Chondrocyte (in vitro differentiated cells): ENCODE measurements around the gene RSPH1. TPM values are rescaled to one million over a fixed set of nuclear protein-coding genes. Genes with fewer than 3 reads are reported as not detected.

Experiments used
- DNase-seq: peaks from one replicate; pipeline ENCODE4 v3.0.0; 2021; ENCODE audit warnings: mixed read lengths, low spot score
- H3K27ac Mint-ChIP-seq: one replicate; pipeline ENCODE4 v1.8.0; 2021; ENCODE audit warnings: mild to moderate bottlenecking, moderate library complexity, mixed read lengths; ENCODE audit not compliant: unreplicated experiment
- H3K27me3 Mint-ChIP-seq: 2 replicates; pipeline ENCODE4 v1.8.0; 2021; ENCODE audit warnings: low read depth, mixed read lengths
- H3K36me3 Mint-ChIP-seq: 2 replicates; pipeline ENCODE4 v1.8.0; 2021; ENCODE audit warnings: low read depth, mixed read lengths
- H3K4me1 Mint-ChIP-seq: 2 replicates; pipeline ENCODE4 v1.8.0; 2021; ENCODE audit warnings: low read depth, mild to moderate bottlenecking, mixed read lengths
- H3K4me3 Mint-ChIP-seq: one replicate; pipeline ENCODE4 v1.8.0; 2021; ENCODE audit warnings: mild to moderate bottlenecking, moderate library complexity, mixed read lengths; ENCODE audit not compliant: unreplicated experiment
- H3K9me3 Mint-ChIP-seq: 2 replicates; pipeline ENCODE4 v1.8.0; 2021; ENCODE audit warnings: low read depth, mixed read lengths
- total RNA-seq: library from RNA; stranded (reverse); gene quantifications from 3 replicates; pipeline ENCODE4 v1.2.1, GENCODE V29; 2021
- TF ChIP-seq, protein P1 (sequence below): fragments of 200-600 bp; sonication (generic); IDR thresholded peaks from 2 replicates; pipeline ENCODE4 v1.5.0; 2021; ENCODE audit warnings: antibody characterized with exemption, mild to moderate bottlenecking, moderate library complexity

Gene RSPH1
- total RNA-seq, 1 donor from 2014 or later: 0.15 TPM

DNA sequence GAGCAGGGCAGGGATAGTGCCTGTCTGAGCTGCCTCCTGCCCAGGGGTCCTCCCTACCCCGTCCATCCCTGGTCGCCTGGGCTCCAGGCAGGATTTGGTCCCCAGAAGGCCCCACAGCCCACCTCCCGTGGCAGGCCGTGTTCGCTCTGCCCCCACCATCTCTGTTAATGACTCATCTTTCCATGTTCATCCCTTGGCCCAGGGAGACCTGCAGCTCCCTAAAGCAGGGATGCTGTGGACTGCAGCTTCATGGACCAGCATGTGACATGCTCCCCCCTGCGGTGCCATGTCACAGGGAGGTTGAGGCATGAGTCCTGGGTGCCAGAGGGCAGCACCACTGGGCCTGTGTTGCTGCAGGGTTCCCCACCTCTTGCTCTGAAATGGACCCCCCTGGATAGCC lies 65.5 kb downstream of the RSPH1 start:
- Mint-ChIP-seq H3K9me3 (peaks cover 18% of the 10 kb centered on the region), H3K27ac (no peak overlapping the region), H3K27me3 (peaks cover 18% of the 10 kb centered on the region), H3K4me1 (no peaks in the 10 kb centered on the region), H3K36me3 (no peaks in the 10 kb centered on the region), H3K4me3 (no peak overlapping the region)
- no peak for DNase-seq
- TF ChIP-seq, protein P1, sequence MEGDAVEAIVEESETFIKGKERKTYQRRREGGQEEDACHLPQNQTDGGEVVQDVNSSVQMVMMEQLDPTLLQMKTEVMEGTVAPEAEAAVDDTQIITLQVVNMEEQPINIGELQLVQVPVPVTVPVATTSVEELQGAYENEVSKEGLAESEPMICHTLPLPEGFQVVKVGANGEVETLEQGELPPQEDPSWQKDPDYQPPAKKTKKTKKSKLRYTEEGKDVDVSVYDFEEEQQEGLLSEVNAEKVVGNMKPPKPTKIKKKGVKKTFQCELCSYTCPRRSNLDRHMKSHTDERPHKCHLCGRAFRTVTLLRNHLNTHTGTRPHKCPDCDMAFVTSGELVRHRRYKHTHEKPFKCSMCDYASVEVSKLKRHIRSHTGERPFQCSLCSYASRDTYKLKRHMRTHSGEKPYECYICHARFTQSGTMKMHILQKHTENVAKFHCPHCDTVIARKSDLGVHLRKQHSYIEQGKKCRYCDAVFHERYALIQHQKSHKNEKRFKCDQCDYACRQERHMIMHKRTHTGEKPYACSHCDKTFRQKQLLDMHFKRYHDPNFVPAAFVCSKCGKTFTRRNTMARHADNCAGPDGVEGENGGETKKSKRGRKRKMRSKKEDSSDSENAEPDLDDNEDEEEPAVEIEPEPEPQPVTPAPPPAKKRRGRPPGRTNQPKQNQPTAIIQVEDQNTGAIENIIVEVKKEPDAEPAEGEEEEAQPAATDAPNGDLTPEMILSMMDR: no peak

DNA sequence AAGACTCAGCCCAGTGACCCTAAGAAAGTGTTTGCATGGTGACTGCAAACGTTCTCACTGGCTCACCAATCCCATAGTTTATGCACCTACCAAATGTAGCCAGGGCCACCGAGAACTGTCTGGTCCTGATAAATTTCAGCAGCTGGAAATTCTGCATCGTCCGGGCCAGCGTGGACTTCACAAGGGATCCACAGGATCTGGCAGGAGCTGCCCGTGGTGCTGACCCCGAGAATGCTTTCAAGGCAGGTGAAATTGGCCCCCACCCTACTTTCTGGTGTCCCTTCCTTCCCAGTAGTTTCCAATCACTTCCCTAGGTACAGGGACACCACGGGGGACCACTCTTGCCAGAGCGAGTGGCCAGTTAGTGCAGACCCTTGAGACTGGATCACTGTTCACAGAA lies 66.2 kb downstream of the RSPH1 start:
- H3K4me1 Mint-ChIP-seq: no peaks in the 10 kb centered on the region
- peaks cover 15% of the 10 kb centered on the region for H3K9me3 Mint-ChIP-seq
- no peak overlapping the region for H3K4me3 Mint-ChIP-seq
- H3K27ac Mint-ChIP-seq: no peak overlapping the region
- no peak for DNase-seq
- peaks cover 23% of the 10 kb centered on the region for H3K27me3 Mint-ChIP-seq
- H3K36me3 Mint-ChIP-seq: no peaks in the 10 kb centered on the region
- TF ChIP-seq, protein P1: no peak

DNA sequence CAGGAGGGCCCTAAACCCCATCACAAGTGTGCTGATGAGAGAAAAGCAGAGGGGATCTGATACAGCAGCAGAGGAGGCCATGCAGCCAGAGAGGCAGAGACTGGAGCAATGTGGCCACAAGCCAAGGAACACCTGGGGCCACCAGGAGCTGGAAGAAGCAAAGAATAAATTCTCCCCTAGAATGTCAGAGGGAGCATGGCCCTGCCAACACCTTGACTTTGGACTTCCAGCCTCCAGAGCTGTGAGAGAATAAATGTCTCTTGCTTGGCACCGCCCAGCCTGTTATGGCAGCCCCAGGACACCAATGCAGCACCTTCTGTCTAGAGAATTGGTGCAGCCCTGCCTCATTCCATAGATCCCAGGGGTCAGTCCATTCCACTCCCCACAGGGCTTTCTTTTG lies 67.0 kb downstream of the RSPH1 start:
- no peak for DNase-seq
- H3K9me3 Mint-ChIP-seq: peaks cover 15% of the 10 kb centered on the region
- no peak overlapping the region for H3K4me3 Mint-ChIP-seq
- H3K36me3 Mint-ChIP-seq: no peaks in the 10 kb centered on the region
- TF ChIP-seq, protein P1: no peak
- H3K27ac Mint-ChIP-seq: no peak overlapping the region
- H3K4me1 Mint-ChIP-seq: no peaks in the 10 kb centered on the region
- H3K27me3 Mint-ChIP-seq: peaks cover 28% of the 10 kb centered on the region

DNA sequence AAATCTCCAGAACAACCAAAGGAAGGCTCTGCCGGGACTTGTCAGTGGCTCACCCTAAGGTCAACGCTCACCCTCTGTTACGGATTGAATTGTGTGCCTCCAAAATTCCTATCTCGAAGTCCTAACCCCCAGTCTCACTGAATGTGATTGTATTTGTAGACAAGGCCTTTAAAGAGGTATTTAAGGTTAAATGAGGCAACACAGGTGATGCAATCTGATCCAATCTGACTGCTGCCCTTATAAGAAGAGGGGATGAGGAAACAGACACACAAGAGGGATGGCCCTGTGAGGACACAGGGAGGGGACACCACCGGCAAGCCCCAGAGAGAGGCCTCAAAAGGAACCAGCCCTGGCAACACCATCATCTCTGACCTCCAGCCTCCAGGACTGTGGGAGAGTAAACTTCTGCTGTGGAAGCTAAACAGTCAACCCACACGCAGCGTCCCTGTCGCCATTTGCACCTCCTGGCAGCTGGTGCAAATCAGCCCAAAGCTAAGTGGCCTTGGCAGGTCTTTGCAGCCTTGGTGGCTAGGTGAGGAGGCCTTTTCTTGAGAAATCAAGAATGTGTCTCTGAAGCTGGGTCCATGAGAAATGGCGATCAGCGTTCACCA lies 68.1 kb downstream of the RSPH1 start:
- TF ChIP-seq, protein P1: no peak

DNA sequence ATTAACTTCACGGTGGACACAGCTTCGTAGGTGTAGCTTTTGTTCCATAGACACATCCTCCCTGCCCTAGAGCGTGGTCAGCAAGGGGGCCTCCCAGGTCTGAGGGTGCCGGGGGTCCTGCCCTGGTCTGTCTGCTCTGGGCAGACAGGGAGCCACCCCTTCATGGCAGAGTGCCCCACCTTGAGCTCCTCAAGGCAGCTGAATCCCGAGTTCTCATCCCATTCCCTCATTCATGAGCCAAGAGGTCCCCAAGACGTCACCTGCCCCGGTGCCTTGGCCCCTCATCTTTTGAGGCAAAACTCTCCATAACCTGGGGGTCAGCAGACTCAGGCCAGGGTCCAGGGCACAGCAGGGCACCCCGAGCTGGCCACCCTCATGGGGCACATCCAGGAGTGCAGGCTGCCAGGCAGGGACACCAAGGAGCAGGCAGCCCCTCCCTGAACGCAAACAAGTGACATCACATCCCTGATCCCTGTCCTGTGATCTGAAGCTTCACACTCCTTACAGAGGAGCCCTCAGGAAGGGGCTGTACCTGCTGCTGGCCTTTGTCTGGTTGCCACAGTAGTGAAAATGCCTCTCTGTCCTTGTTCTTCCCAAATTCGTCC lies 69.0 kb downstream of the RSPH1 start:
- peaks cover 3% of the 10 kb centered on the region for H3K9me3 Mint-ChIP-seq

More for the DNA sequence above, 68.1 kb downstream of the RSPH1 start:
- H3K27ac Mint-ChIP-seq: no peak overlapping the region
- no peak overlapping the region for H3K4me3 Mint-ChIP-seq
- peaks cover 35% of the 10 kb centered on the region for H3K27me3 Mint-ChIP-seq
- no peaks in the 10 kb centered on the region for H3K4me1 Mint-ChIP-seq
- DNase-seq: no peak
- no peaks in the 10 kb centered on the region for H3K36me3 Mint-ChIP-seq
- peaks cover 12% of the 10 kb centered on the region for H3K9me3 Mint-ChIP-seq

More for the DNA sequence above, 69.0 kb downstream of the RSPH1 start:
- Mint-ChIP-seq H3K27ac (no peak overlapping the region), H3K4me1 (no peaks in the 10 kb centered on the region), H3K36me3 (no peaks in the 10 kb centered on the region), H3K27me3 (peaks cover 38% of the 10 kb centered on the region), H3K4me3 (no peak overlapping the region)
- TF ChIP-seq, protein P1: no peak
- no peak for DNase-seq
